NCI-H146 (cell line): ENCODE measurements around the gene RPRD1B.

ENCODE experiments used
- DNase-seq: peaks from one replicate; lab custom pipeline; 2025; lab: John Stamatoyannopoulos, UW

Gene RPRD1B

GRCh38 chr20:38033330-38034107, at the start of gene RPRD1B, which contains the start of gene TTI1:
RPRD1B (plus strand) TSS chr20:38033746; CDS start chr20:38033948, 202 bp downstream.
TTI1 (minus strand) TSS chr20:38033456; CDS start chr20:38013816, 19,640 bp downstream.
- peak; percentile 93 for DNase-seq

- DNase-seq, result no peak
Observed at GRCh38 chr20:37984018-37984785, 49.3 kb upstream of the RPRD1B start.

GRCh38 chr20:37986044-37986858, 47.3 kb upstream of the RPRD1B start:
- DNase-seq, result no peak

- no peak for DNase-seq
Observed at GRCh38 chr20:37986873-37987601, 46.5 kb upstream of the RPRD1B start.

GRCh38 chr20:37987602-37988290, 45.8 kb upstream of the RPRD1B start:
- DNase-seq, result no peak

- DNase-seq, result no peak
Observed at GRCh38 chr20:37988306-37988954, 45.1 kb upstream of the RPRD1B start.

GRCh38 chr20:37989601-37990295, 43.8 kb upstream of the RPRD1B start:
- DNase-seq, result no peak

- DNase-seq, result peak; percentile 31
Observed at GRCh38 chr20:37990571-37991151, 42.9 kb upstream of the RPRD1B start.

- no peak for DNase-seq
Observed at GRCh38 chr20:37991157-37991866, 42.2 kb upstream of the RPRD1B start.

- peak; percentile 21 for DNase-seq
Observed at GRCh38 chr20:37991908-37992307, 41.6 kb upstream of the RPRD1B start.

- peak; percentile 36 for DNase-seq
Observed at GRCh38 chr20:37992802-37993409, 40.6 kb upstream of the RPRD1B start.

GRCh38 chr20:37994512-37994911, 39.0 kb upstream of the RPRD1B start:
- no peak for DNase-seq

- DNase-seq, result no peak
Observed at GRCh38 chr20:37995856-37996605, 37.5 kb upstream of the RPRD1B start.

GRCh38 chr20:37997516-37997915, 36.0 kb upstream of the RPRD1B start:
- no peak for DNase-seq

GRCh38 chr20:37999526-38000263, 33.9 kb upstream of the RPRD1B start:
- DNase-seq, result no peak

- no peak for DNase-seq
Observed at GRCh38 chr20:38000293-38000692, 33.3 kb upstream of the RPRD1B start.
